B cell (primary cell): ENCODE measurements around the gene CST9.

Source experiments
- CTCF ChIP-seq: fragments of 200-600 bp; IDR thresholded peaks from one replicate; pipeline ENCODE4 v1.8.0; 2022; ENCODE audit warnings: antibody characterized with exemption, mild to moderate bottlenecking
- EZH2 ChIP-seq: IDR thresholded peaks from 2 replicates; pipeline ENCODE4 v1.6.1; 2012; ENCODE audit warnings: borderline replicate concordance, low read depth, mild to moderate bottlenecking, moderate library complexity, low read length; ENCODE audit not compliant: insufficient read depth, poor library complexity, severe bottlenecking

- TF ChIP-seq CTCF (no peak), EZH2 (no peak)
Observed at GRCh38 chr20:23646106-23646873, 40.6 kb upstream of the CST9 start.
